GM18861 (cell line): Measurements from ENCODE around the gene NOL4L.

Source experiments
- ATAC-seq: cut with Tn5 transposase; IDR thresholded peaks from one replicate; pipeline ENCODE4 v1.9.1; 2021; ENCODE audit not compliant: unreplicated experiment

NOL4L gene

GRCh38 chr20:32449890-32450401 lies 135.2 kb downstream of the NOL4L start:
- ATAC-seq: no peak

- no peak for ATAC-seq
Observed at GRCh38 chr20:32449057-32449889, 135.9 kb downstream of the NOL4L start.

GRCh38 chr20:32448306-32449056 lies 136.7 kb downstream of the NOL4L start:
- no peak for ATAC-seq

GRCh38 chr20:32447136-32448027 lies 137.8 kb downstream of the NOL4L start:
- ATAC-seq: no peak

GRCh38 chr20:32446301-32447100 lies 138.6 kb downstream of the NOL4L start:
- ATAC-seq: no peak

GRCh38 chr20:32445539-32446273 lies 139.4 kb downstream of the NOL4L start:
- ATAC-seq: peak; percentile 76

- ATAC-seq: no peak
Observed at GRCh38 chr20:32444474-32445220, 140.5 kb downstream of the NOL4L start.

- no peak for ATAC-seq
Observed at GRCh38 chr20:32443386-32443974, 141.7 kb downstream of the NOL4L start.

GRCh38 chr20:32442630-32443373 lies 142.3 kb downstream of the NOL4L start:
- no peak for ATAC-seq

- no peak for ATAC-seq
Observed at GRCh38 chr20:32441638-32442037, 143.5 kb downstream of the NOL4L start.

GRCh38 chr20:32440758-32441078 lies 144.4 kb downstream of the NOL4L start:
- ATAC-seq: no peak

GRCh38 chr20:32440069-32440757 lies 144.9 kb downstream of the NOL4L start:
- ATAC-seq: no peak

- ATAC-seq: no peak
Observed at GRCh38 chr20:32439132-32439829, 145.9 kb downstream of the NOL4L start.

GRCh38 chr20:32438331-32438858 lies 146.7 kb downstream of the NOL4L start:
- no peak for ATAC-seq

- no peak for ATAC-seq
Observed at GRCh38 chr20:32437391-32438074, 147.6 kb downstream of the NOL4L start.

GRCh38 chr20:32436968-32437367 lies 148.2 kb downstream of the NOL4L start:
- no peak for ATAC-seq
